Measurements from ENCODE around the gene ZSWIM4. TPM values are rescaled to one million over a fixed set of nuclear protein-coding genes. Genes with fewer than 3 reads are reported as not detected.

Gene ZSWIM4
- total and polyA plus RNA-seq, 2 experiments from 2014 or later: 5.4 to 42.3 TPM

- H4K20me1 ChIP-seq (replicated peaks; ENCODE audit: insufficient read depth): no peaks in the 10 kb centered on the region
- Mint-ChIP-seq H3K27ac (no peak overlapping the region), H3K4me1 (peaks cover 36% of the 10 kb centered on the region), H3K9me3 (0 out of 3 replicates have a peak, but pooled peaks cover 3% of the 10 kb centered on the region), H3K27me3 (ENCODE audit: insufficient read depth, low read depth, poor library complexity) (peaks cover 23% of the 10 kb centered on the region), H3K36me3 (ENCODE audit: low read depth) (no peaks in the 10 kb centered on the region; the same call in 2 of the 3 replicates), H3K4me3 (0 out of 3 replicates have a peak overlapping the region, but pooled peaks have one; percentile 33)
- H3K4me2 ChIP-seq: peak overlapping the region; percentile 97; the same call in 1 of the 2 replicates
- no peaks in the 10 kb centered on the region for H3K27me3 ChIP-seq (ENCODE audit: insufficient read depth)
- DNase-seq (ENCODE audit: low spot score): no peak
- H3K27ac ChIP-seq (ENCODE audit: low read depth): peak overlapping the region; percentile 100; the same call in 1 of the 2 replicates
- H3F3A ChIP-seq (replicated peaks; ENCODE audit: low read depth): peaks cover 39% of the 10 kb centered on the region
- H3K79me2 ChIP-seq (replicated peaks; ENCODE audit: insufficient read depth): no peaks in the 10 kb centered on the region
- H3K4me3 ChIP-seq: peak overlapping the region; percentile 93; the same call in 1 of the 2 replicates
- ATAC-seq: no peak
- TF ChIP-seq REST (IDR thresholded peaks at IDR 0.05; ENCODE audit: unreplicated experiment) (no peak), CREB1 (CRISPR knock-in tag; IDR thresholded peaks at IDR 0.05; ENCODE audit: low read depth) (no peak), NANOG (IDR thresholded peaks at IDR 0.05; ENCODE audit: borderline replicate concordance) (no peak), ZNF114 (CRISPR knock-in tag; IDR thresholded peaks at IDR 0.05) (no peak), EZH2 (IDR thresholded peaks at IDR 0.05; ENCODE audit: low read depth, unreplicated experiment) (no peak), CTCF (conservative IDR thresholded peaks at IDR 0.05; ENCODE audit: low read depth in 2 of 2) (no peak), POLR2AphosphoS5 (IDR thresholded peaks at IDR 0.05; ENCODE audit: low read depth) (no peak), ZNF331 (CRISPR knock-in tag; IDR thresholded peaks at IDR 0.05; ENCODE audit: low read depth) (no peak), EZH2phosphoT487 (IDR thresholded peaks at IDR 0.05; ENCODE audit: unreplicated experiment) (no peak), STAT1 (IDR thresholded peaks at IDR 0.05; ENCODE audit: unreplicated experiment) (no peak), JUNB (IDR thresholded peaks at IDR 0.05; ENCODE audit: unreplicated experiment) (no peak)
- TF ChIP-seq, protein P1, sequence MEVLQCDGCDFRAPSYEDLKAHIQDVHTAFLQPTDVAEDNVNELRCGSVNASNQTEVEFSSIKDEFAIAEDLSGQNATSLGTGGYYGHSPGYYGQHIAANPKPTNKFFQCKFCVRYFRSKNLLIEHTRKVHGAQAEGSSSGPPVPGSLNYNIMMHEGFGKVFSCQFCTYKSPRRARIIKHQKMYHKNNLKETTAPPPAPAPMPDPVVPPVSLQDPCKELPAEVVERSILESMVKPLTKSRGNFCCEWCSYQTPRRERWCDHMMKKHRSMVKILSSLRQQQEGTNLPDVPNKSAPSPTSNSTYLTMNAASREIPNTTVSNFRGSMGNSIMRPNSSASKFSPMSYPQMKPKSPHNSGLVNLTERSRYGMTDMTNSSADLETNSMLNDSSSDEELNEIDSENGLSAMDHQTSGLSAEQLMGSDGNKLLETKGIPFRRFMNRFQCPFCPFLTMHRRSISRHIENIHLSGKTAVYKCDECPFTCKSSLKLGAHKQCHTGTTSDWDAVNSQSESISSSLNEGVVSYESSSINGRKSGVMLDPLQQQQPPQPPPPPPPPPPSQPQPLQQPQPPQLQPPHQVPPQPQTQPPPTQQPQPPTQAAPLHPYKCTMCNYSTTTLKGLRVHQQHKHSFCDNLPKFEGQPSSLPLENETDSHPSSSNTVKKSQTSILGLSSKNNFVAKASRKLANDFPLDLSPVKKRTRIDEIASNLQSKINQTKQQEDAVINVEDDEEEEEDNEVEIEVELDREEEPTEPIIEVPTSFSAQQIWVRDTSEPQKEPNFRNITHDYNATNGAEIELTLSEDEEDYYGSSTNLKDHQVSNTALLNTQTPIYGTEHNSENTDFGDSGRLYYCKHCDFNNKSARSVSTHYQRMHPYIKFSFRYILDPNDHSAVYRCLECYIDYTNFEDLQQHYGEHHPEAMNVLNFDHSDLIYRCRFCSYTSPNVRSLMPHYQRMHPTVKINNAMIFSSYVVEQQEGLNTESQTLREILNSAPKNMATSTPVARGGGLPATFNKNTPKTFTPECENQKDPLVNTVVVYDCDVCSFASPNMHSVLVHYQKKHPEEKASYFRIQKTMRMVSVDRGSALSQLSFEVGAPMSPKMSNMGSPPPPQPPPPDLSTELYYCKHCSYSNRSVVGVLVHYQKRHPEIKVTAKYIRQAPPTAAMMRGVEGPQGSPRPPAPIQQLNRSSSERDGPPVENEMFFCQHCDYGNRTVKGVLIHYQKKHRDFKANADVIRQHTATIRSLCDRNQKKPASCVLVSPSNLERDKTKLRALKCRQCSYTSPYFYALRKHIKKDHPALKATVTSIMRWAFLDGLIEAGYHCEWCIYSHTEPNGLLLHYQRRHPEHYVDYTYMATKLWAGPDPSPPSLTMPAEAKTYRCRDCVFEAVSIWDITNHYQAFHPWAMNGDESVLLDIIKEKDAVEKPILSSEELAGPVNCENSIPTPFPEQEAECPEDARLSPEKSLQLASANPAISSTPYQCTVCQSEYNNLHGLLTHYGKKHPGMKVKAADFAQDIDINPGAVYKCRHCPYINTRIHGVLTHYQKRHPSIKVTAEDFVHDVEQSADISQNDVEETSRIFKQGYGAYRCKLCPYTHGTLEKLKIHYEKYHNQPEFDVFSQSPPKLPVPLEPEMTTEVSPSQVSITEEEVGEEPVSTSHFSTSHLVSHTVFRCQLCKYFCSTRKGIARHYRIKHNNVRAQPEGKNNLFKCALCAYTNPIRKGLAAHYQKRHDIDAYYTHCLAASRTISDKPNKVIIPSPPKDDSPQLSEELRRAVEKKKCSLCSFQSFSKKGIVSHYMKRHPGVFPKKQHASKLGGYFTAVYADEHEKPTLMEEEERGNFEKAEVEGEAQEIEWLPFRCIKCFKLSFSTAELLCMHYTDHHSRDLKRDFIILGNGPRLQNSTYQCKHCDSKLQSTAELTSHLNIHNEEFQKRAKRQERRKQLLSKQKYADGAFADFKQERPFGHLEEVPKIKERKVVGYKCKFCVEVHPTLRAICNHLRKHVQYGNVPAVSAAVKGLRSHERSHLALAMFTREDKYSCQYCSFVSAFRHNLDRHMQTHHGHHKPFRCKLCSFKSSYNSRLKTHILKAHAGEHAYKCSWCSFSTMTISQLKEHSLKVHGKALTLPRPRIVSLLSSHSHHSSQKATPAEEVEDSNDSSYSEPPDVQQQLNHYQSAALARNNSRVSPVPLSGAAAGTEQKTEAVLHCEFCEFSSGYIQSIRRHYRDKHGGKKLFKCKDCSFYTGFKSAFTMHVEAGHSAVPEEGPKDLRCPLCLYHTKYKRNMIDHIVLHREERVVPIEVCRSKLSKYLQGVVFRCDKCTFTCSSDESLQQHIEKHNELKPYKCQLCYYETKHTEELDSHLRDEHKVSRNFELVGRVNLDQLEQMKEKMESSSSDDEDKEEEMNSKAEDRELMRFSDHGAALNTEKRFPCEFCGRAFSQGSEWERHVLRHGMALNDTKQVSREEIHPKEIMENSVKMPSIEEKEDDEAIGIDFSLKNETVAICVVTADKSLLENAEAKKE (CRISPR knock-in tag; IDR thresholded peaks at IDR 0.05): no peak
- TF ChIP-seq, protein P2, sequence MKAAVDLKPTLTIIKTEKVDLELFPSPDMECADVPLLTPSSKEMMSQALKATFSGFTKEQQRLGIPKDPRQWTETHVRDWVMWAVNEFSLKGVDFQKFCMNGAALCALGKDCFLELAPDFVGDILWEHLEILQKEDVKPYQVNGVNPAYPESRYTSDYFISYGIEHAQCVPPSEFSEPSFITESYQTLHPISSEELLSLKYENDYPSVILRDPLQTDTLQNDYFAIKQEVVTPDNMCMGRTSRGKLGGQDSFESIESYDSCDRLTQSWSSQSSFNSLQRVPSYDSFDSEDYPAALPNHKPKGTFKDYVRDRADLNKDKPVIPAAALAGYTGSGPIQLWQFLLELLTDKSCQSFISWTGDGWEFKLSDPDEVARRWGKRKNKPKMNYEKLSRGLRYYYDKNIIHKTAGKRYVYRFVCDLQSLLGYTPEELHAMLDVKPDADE (IDR thresholded peaks at IDR 0.05): no peak
- no peaks in the 10 kb centered on the region for H3K36me3 ChIP-seq (ENCODE audit: insufficient read depth)
- no peak overlapping the region for H2AFZ ChIP-seq
- H3K4me1 ChIP-seq (ENCODE audit: insufficient read depth): peaks cover 43% of the 10 kb centered on the region
- no peaks in the 10 kb centered on the region for H3K9me2 ChIP-seq (ENCODE audit: insufficient read depth)
Measured at GRCh38 chr19:13848340-13848677, 53.1 kb downstream of the ZSWIM4 start.

Data from GM23338 (cell line).